H1 (cell line): ENCODE data around the gene PCDH9.

Source experiments
- CEBPB ChIP-seq: IDR thresholded peaks from 2 replicates; pipeline ENCODE4 v1.6.1; 2012; ENCODE audit warnings: low read depth, low read length
- CTCF ChIP-seq, 3 experiments: IDR thresholded peaks; 1 replicate in 2 of 3; 2 replicates in 1 of 3; pipeline versions ENCODE4 v1.5.1 to v1.6.1; 2011; ENCODE audit warnings: low read length in 3 of 3, mild to moderate bottlenecking in 3 of 3, inconsistent platforms in 2 of 3, low read depth in 1 of 3, moderate library complexity in 1 of 3; ENCODE audit not compliant: insufficient read depth in 1 of 3; ENCODE audit errors: control extremely low read depth in 1 of 3
- GABPA ChIP-seq: IDR thresholded peaks from 2 replicates; pipeline ENCODE4 v1.6.1; 2011; ENCODE audit warnings: mild to moderate bottlenecking, low read length, moderate library complexity, borderline replicate concordance; ENCODE audit not compliant: insufficient read depth
- POLR2AphosphoS5 ChIP-seq: IDR thresholded peaks from 2 replicates; pipeline ENCODE4 v1.6.1; 2011; ENCODE audit warnings: low read depth, low read length
- RAD21 ChIP-seq, 2 experiments: IDR thresholded peaks in 1 of 2; conservative IDR thresholded peaks in 1 of 2; 2 replicates each; pipeline ENCODE4 v1.6.1; 2011; ENCODE audit warnings: low read depth in 2 of 2, low read length in 2 of 2, improper control_type of control experiment in 1 of 2, inconsistent platforms in 1 of 2, mild to moderate bottlenecking in 1 of 2, moderate library complexity in 1 of 2
- RXRA ChIP-seq: IDR thresholded peaks from 2 replicates; pipeline ENCODE4 v1.6.1; 2011; ENCODE audit warnings: low read depth, mild to moderate bottlenecking, low read length, moderate library complexity; ENCODE audit not compliant: insufficient read depth
- TCF12 ChIP-seq: IDR thresholded peaks from 2 replicates; pipeline ENCODE4 v1.6.1; 2011; ENCODE audit warnings: low read depth, mild to moderate bottlenecking, low read length

DNA sequence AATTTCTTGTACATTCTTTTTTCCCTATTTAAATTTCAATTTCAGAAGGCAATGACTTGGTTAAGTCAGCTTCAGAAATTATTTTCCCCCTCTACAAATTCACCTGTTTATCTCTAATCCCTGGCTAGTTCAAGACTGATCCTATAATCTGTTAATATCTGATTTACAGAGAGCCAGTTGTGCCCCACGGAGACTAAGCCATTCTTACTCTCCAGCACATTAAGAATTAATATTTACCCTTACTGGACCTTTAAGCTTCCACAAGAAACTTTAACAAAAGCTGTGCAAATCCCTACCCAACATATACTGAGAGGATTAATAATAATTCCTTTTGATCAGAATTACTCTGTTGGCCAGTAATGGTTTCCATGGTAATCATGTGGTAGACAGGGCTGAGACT lies 786.2 kb downstream of the PCDH9 start:
- TF ChIP-seq RAD21 (IDR thresholded peaks at IDR 0.05 in 1 of 2, conservative IDR thresholded peaks at IDR 0.05 in 1 of 2; ENCODE audit: low read depth in 2 of 2, low read length in 2 of 2) (no peak), TCF12 (no peak), CEBPB (no peak), CTCF (IDR thresholded peaks at IDR 0.05; ENCODE audit: control extremely low read depth in 1 of 3, insufficient read depth in 1 of 3, low read depth in 1 of 3, low read length in 3 of 3) (no peak), GABPA (no peak), POLR2AphosphoS5 (no peak), RXRA (no peak)
